NCI-H146 treated with DMSO at 0.1 percent for 48 hours (cell line): ENCODE measurements around the gene CDK10.
"Not testable (repeated sequence)": the region's sequence is repeated elsewhere in the genome, so short reads cannot be mapped to it uniquely, and the experiment has no call there.

Experiments used
- DNase-seq: peaks from one replicate; lab custom pipeline; 2025; ENCODE audit not compliant: unreplicated experiment; lab: John Stamatoyannopoulos, UW

CDK10 gene, protein sequence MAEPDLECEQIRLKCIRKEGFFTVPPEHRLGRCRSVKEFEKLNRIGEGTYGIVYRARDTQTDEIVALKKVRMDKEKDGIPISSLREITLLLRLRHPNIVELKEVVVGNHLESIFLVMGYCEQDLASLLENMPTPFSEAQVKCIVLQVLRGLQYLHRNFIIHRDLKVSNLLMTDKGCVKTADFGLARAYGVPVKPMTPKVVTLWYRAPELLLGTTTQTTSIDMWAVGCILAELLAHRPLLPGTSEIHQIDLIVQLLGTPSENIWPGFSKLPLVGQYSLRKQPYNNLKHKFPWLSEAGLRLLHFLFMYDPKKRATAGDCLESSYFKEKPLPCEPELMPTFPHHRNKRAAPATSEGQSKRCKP

DNA sequence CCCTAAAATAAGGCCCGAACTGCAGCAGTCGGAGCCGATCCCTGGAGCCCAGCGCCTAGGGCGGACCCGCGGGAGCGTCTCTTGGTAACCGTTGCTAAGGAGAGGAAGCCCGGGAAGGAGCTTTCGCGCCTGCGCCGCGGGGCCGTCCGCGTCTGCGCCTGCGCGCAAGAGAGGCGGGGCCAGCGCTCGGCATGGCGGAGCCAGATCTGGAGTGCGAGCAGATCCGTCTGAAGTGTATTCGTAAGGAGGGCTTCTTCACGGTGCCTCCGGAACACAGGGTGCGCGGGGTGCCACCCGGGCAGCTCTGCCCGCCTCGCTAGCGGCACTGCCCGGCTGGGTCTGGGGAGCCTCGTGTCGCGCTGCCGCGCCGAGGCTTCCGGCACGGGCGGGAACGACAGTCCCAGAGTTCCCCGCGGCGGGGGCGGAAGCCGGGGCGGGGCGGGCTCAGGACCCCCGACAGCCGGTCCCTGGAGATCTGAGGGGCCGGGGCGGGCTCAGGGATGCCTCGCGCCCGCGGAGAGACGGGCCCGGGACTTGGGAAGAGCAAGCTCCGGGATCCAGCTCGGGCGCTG lies at the start of gene CDK10:
CDK10 (plus strand) TSS at position 170 of the 572 bp plus-strand sequence; CDS start at position 192, 22 bp downstream.
- DNase-seq: peak; percentile 40

DNA sequence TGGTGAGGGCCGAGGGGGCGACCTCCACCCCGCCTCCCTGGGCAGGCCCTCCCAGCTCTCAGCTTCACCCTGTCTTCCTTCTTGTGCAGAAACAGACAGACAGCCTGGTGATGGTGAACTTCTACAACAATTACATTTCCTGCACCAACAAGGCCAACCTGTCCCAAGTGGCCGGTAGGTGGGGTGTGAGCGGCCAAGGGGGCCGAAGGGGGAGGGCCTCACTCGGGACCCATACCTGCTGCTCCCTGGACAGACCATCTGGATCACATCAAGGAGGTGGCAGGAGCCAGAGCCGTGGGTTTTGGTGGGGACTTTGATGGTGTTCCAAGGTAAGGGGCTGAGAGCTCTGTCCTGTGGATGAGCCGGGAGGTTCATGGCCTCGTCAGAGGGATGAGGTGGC lies 49.1 kb upstream of the CDK10 start:
- no peak for DNase-seq

DNA sequence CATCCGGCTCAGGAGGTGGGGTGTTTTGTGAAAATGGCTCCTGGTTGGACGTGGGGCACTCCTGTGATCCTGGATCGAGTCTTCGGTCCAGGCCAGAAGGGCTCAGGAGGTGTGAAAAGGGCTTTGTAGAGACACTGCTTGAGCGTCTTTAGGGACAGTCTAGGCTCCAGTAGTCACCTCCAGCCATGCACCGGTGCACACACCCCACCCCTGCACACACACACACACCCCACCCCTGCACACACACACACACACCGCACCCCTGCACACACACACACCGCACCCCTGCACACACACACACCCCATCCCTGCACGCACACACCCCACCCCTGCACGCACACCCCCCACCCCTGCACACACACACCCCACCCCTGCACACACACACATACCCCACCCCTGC lies 48.0 kb upstream of the CDK10 start:
- DNase-seq: no peak

DNA sequence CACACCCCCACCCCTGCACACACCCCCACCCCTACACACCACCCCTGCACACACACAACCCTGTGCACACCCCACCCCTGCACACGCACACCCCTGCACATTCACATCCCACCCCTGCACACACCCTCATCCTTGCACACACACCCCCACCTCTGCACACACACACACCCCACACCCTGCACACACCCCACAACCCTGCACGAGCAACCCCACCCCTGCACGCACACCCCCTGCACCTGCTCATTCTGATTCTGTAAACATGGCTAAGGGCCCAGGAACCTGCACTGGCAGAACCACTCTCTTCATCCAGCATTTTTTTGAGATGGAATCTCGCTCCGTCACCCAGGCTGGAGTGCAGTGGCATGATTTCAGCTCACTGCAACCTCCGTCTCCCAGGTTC lies 47.1 kb upstream of the CDK10 start:
- no peak for DNase-seq

DNA sequence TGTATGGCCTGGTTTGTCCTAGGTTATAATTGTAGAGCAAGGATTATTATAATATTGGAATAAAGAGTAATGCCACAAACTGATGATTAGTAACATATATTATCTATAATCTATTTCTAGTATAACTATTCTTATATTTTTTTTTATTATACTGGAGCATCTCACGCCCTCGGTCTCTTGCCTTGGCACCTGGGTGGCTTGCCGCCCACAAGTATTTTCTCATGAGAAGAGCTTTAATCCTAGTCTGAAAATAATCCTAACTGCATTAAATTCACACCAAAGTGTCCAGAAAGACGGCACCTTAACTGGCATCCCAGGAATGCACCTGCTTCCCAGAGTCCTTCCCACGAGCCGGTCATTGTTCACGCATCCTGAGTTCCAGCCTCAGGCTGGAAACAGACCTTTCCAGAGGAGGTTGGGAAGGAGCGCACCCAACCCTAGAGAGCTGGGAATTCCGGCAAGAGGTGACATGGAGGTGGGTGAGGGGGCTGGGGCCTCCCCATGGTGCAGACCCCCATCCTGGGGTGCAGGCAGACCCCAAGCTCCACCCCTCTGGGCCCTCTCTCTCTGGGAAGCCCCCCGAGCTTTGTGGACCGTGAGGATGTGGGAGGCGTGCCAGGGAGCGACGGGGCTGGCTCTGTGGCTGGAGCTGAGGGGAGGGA lies 44.9 kb upstream of the CDK10 start:
- no peak for DNase-seq

DNA sequence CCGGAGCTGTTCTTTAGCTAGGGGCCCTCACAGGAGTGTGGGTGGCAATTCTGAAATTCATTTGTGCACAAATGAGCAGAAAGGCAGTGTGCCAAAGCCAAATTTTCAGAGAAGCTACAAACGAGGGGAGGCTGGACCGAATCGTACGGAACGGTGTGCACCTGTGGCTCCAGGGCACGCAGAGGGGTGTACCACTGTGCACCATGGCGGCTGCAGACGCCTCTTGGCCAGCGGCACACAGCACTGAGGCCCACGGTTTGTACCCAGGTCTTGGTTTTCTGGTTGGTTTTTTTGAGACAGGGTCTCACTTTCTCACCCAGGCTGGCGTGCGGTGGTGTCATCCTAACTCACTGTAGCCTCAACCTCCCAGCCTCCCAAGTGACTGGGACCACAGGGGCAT lies 43.9 kb upstream of the CDK10 start:
- no peak for DNase-seq

DNA sequence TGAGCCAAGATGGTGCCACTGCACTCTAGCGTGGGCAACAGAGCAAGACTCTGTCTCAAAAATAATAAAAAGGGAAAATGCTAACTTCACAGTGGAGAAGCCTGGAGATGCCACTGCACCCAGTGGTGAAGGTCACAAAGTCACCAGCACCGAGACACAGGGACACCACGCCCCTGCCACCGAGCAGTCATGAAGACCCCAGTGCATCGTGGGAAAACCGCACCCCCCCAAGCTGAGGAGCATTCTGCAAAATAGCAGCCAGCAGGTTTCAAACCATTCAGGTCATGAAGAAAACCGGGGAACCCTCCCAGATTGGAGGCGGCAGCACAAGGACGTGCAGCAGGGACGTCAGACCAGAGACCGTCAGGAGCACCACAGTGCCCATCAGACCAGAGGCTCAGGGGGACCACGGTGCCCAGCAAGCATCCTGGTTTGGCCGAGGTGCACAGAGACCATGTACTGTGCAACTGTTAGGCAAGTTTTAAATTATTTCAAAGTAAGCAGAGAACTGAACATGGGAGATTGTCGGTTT lies 42.7 kb upstream of the CDK10 start:
- DNase-seq: no peak

DNA sequence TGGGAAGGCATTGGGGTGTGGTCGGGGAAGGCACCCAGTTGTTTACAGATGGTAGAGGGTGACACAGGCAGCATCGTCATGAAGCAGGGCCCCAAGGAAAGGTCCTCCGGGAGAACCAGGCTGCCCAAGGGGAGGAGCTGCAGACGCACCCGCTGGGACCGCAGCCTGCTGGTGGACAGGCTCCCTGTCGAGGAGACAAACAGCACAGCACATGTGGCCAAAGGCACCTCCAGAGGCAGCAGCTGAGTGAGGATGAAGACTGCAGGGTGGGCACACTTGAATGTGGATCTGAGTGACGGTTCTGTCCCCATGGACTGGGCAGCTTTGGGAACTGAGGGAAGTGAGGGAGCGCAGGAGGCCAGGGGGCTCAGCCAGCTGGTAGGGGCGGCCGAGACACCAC lies 41.4 kb upstream of the CDK10 start:
- no peak for DNase-seq

DNA sequence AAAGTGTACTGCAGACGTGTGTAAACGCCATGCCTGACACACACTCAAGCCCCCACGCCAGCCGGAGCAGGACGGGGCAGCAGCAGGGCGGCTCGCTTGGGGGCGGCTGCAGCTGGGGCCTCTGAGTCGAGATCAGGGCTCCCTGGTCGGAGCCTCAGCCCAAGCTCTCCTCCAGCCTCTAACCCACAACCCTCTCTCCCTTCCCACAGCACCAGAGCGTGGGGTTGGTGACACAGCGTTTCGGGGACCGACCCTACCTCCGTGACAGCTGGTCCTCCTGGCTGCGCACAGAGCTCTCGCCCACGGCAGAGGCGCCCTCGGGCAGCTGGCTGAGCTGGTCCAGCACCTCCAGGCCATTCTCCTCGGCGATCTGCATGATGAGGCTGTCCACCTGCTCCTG lies 40.2 kb upstream of the CDK10 start:
- DNase-seq: no peak

DNA sequence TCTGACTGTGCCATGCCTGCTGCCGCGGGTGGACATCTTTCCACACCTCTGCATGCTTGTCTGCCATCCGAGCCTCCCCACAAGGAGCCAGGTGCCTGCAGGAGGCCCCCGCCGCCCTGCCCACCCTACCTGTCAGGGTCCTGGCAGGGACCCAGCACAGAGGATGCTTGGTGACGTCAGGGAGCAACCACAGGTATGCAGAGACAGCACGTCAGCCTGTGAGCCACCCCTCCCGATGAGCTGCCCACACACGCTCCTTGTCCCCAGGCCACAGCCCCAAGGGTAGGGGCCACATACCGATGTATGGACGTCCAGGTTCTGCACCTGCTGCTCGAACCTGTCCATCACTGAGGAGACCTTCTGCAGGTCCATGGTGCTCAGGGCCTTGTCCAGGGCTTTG lies 39.6 kb upstream of the CDK10 start:
- no peak for DNase-seq

DNA sequence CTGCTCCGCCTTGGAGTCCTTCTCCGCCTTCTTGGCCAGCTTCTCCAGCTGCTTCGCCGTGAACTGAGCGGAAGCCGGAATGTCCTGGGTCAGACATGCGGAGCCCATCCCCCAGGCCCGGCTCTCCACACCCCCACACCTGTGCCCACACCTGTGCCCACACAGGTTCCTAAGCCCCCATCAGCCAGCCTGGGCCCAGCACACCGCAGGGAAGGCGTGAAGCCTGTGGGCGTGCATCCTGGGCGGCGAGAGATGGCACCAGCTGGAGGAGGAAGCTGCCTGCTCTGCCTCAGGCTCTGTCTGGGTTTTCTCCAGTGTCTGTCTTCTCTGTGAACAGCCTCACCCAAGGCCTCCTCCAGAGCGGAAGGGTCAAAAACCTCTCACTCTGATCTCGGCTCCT lies 34.9 kb upstream of the CDK10 start:
- DNase-seq: no peak

DNA sequence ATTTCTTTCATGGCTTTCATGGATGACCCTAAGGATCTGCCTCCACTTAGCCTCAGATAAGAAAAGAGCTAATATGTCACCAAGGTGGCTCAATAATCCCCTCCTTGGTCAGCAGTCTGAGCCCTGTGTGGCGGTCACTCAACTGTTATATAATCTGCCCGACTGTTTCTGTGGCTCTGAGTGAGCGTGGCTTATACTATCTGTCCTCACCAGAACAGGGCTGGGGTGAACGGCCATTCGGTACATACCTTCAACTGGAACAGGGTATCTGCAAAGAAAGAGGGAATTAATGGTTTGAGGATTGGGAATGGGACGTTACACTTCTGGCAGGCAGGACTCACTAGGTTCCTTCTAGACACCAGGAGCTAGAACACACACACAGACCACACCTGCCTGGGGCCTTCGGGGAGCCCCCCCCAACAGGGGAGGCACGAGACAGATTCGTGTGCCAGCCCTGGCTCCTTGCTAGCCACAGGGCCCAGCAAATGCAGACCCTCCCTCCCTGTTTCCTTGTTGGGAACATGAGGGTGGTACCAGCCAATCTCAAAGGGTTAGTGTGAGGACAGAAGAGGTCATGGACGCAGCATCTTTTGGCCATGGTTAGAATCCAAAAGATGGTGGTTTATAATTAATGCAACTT lies 32.7 kb upstream of the CDK10 start:
- DNase-seq: no peak

DNA sequence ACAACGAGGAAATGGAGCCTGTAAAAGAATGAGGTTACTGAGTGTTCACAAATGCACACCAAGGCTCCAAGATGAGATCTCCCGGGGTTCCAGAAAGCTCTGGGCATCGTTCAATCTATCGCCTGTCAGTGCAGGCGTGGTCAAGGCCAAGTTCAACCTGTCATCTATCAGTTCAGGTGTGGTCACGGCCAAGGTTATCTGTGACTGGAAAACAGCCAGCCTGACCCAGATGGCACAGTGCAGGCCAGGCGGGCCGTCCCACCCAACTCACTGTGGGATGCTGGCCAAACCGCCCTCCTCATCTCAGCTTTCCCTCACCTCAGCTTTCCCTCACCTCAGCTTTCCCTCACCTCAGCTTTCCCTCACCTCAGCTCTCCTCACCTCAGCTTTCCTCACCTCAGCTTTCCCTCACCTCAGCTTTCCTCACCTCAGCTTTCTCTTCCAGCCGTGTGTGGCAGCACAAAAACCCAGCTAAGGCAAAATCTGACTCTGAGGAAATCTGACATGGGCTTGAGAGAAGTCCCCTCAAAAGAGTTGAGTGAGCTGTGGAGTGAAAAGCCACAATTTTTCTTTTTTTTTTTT lies 31.3 kb upstream of the CDK10 start:
- no peak for DNase-seq

DNA sequence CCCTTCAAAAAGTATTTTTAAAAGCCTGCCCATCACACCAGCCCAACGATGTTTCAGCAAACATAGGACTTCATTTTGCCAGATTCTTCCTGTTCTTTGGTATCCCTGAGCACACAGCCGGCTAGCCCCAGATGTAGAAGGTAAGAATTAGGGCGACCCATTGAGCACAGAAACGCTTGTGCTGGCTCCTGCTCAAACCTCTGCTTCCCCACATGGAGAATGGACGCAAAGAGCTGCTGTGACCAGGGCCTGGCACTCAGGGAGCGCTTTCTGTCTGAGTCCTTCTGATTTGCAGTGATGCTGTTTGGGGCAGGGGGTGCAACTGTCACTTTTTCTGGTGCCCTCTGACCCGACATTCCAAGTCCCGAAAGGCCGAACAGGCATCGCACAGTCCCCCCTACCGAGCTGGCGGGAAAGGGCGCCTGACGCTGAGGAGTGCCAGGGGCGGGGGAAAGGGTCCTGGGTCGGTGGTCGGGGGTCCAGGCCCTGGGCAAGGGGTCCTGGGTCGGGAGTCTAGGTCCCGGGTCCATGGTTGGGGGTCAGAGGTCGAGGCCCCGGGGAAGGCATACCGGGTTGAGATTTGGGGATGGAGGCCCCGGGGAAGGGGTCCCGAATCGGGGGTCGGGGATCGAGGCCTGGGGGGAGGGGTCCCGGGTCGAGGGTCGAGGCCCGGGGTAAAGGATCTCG lies 29.9 kb upstream of the CDK10 start:
- no peak for DNase-seq

DNA sequence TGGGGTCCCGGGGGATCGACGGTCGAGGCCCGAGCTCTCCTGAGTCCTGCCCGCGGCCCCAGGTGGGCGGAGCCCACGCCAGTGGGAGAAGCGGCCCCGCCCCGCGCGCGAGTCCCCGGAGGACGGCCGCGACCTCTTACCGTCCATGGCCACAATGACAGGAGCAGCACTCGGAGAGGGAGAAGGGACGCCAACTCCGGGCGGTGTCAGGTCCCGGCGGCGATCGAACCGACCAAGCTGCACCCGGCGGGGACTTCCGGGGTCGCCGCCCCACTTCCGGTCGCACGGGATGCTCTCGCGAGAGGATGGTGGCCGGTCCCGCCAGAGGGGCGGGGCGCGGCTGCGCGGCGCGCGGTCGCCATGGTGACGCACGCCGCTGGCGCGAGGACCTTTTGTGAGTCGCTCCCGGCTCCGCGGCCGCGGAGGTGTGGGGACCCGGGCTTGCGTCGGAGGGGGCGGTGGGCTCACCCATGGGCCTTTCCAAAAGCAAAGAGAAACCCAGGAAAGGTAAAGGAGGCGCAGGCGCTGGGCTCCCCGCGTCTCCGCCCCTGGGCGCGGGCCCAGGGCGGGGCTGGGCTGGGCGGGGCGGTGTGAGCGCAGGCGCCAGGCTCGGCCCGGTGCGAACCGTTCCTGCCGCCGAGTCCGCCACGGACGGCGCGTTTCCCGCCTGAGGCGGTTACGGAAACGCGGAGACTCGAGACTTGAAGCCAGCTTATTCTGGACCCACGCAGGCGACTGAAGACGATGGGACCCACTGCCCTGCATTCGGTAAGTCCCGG lies 28.9 kb upstream of the CDK10 start, which contains the start of the genes CHMP1A and SPATA33:
CHMP1A (minus strand) TSS at position 267 of the 779 bp plus-strand sequence; CDS start at position 147, 120 bp downstream.
SPATA33 (plus strand) TSS at position 395 of the 779 bp plus-strand sequence; CDS start at position 471, 76 bp downstream.
- peak; percentile 24 for DNase-seq

DNA sequence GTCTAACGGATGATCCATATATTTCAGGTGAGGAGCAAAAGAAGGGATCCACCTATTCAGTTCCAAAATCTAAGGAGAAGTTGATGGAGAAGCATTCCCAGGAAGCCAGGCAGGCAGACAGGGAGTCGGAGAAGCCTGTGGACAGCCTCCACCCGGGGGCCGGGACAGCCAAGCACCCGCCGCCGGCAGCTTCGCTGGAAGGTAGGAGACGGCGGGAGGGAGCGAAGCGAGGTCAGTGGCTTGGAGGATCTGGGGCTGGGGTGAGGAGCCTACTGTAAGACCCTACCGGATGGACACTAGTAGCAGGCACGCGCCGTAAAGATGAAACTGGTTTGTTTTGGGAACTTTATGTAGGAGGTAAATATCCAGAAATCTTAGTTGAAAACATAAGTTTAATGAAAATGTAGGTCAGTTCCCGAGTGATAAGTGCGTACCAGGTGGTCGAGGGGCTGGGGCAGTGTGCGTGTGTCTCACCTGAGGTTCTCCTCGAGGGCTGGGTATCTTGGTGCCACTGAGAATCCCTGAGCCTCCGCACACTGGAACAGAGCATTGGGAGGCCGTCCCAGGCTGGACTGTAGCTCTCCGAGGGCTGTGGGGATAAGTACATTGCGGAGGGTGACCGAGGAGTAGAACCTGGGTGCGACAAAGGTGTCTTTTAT lies 28.1 kb upstream of the CDK10 start:
- no peak for DNase-seq

DNA sequence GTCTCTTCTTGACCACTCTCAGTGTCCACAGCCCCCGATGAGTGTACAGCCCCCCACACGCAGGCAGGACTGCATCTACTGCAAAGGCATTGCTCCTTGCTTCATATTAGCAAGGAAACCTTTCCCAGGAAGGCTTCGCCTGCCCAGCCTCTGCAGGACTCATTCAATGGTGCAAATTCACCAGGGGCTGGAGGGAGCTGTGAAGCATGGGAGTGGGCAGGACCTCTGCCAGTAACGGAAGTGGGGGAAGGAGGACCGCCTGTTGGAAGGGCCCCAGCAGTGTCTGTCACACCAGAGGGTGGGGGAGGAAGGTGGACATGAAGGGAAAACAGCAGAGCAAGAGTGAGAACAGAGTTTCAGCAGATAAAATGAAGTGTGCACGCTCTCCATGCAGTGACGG lies 26.3 kb upstream of the CDK10 start:
- no peak for DNase-seq

DNA sequence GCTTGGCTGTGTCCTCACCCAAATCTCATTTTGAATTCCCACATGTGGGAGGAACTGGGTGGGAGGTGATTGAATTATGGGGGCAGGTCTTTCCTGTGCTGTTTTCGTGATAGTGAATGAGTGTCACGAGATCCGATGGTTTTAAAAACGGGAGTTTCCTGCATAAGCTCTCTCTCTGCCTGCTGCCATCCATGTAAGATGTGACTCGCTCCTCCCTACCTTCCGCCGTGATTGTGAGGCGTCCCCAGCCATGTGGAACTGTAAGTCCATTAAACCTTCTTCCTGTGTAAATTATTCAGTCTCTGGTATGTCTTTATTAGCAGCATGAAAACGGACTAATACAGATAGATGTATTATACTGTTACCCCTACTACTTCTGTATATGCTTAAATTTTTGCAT lies 25.3 kb upstream of the CDK10 start:
- no peak for DNase-seq

DNA sequence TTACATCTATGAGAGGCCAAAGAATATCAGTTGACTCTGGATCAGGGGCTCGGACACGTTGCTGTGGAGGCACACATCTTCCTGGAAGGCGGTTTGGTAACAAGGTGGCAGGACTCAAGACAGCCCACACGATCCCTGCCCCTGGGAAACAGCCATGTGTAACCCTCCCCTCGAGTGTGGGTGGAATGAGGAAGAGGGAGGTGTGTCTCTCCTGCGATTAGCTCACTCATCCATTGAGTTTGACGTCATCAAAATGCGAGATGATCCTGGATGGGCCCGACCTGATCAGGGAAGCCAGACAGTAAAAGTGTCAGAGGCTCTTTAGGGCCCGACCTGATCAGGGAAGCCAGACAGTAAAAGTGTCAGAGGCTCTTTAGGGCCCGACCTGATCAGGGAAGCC lies 22.3 kb upstream of the CDK10 start:
- DNase-seq: not testable (repeated sequence)
